HAP-1 (cell line): Measurements from ENCODE around the gene SRP19.
"Not testable (repeated sequence)": the region's sequence is repeated elsewhere in the genome, so short reads cannot be mapped to it uniquely, and the experiment has no call there.

Source experiments
- DNase-seq, 2 experiments: peaks; one replicate each; pipeline ENCODE4 v3.0.0-alpha.2; 2016 to 2020; ENCODE audit warnings: low spot score in 2 of 2
- H3K27me3 ChIP-seq: fragments of 250-450 bp; sonication (Bioruptor Pico); 2 replicates; pipeline ENCODE4 v1.5.1; 2020; ENCODE audit warnings: low read depth, mild to moderate bottlenecking, moderate library complexity
- H3K36me3 ChIP-seq: fragments of 250-450 bp; sonication (Bioruptor Pico); replicated peaks from 2 replicates; pipeline ENCODE4 v1.5.1; 2020; ENCODE audit warnings: mild to moderate bottlenecking
- H3K4me1 ChIP-seq: fragments of 250-450 bp; sonication (Bioruptor Pico); 2 replicates; pipeline ENCODE4 v1.5.1; 2020; ENCODE audit warnings: mild to moderate bottlenecking
- H3K4me3 ChIP-seq: fragments of 250-450 bp; sonication (Bioruptor Pico); 2 replicates; pipeline ENCODE4 v1.5.1; 2020; ENCODE audit warnings: mild to moderate bottlenecking, moderate library complexity
- H3K9me3 ChIP-seq: fragments of 250-450 bp; sonication (Bioruptor Pico); 2 replicates; pipeline ENCODE4 v1.5.1; 2020; ENCODE audit warnings: mild to moderate bottlenecking, moderate library complexity
- in situ Hi-C: fragments of 300-500 bp; cut with MboI; formaldehyde crosslinking; loops from 3 replicates; pipeline ENCODE4 v1.14.3; 2020; ENCODE audit warnings: low sequenced_read_pairs, inconsistent platforms, mixed read lengths

SRP19 gene

GRCh38 chr5:112854651-112855050, 6.4 kb upstream of the SRP19 start:
- H3K36me3 ChIP-seq, result no peaks in the 10 kb centered on the region
- in situ Hi-C loops, result no loop called here
- peaks cover 4% of the 10 kb centered on the region for H3K27me3 ChIP-seq
- H3K9me3 ChIP-seq, result no peaks in the 10 kb centered on the region; the same call in 1 of the 2 replicates
- no peak overlapping the region for H3K4me3 ChIP-seq
- no peak for DNase-seq
- no peaks in the 10 kb centered on the region for H3K4me1 ChIP-seq

- Histone ChIP-seq H3K4me3 (no peak overlapping the region), H3K36me3 (peaks cover 1% of the 10 kb centered on the region), H3K9me3 (no peaks in the 10 kb centered on the region; the same call in 1 of the 2 replicates), H3K4me1 (peaks cover 5% of the 10 kb centered on the region), H3K27me3 (peaks cover 4% of the 10 kb centered on the region)
- no peak for DNase-seq
- in situ Hi-C loops, result no loop called here
These were observed 3.2 kb upstream of the SRP19 start for GRCh38 chr5:112857866-112858265.

- in situ Hi-C loops, DNase-seq, H3K27me3 ChIP-seq, H3K4me1 ChIP-seq, H3K9me3 ChIP-seq: not testable (repeated sequence)
- Histone ChIP-seq H3K4me3 (peak overlapping the region; percentile 97), H3K36me3 (peaks cover 26% of the 10 kb centered on the region)
These were observed 537 bp upstream of the SRP19 start for GRCh38 chr5:112860571-112860928.

GRCh38 chr5:112861638-112861985, 525 bp downstream of the SRP19 start:
- in situ Hi-C loops, result no loop called here
- H3K4me3 ChIP-seq, result peak overlapping the region; percentile 97
- H3K4me1 ChIP-seq, result peaks cover 5% of the 10 kb centered on the region
- H3K27me3 ChIP-seq, result no peaks in the 10 kb centered on the region; the same call in 1 of the 2 replicates
- H3K36me3 ChIP-seq, result peaks cover 34% of the 10 kb centered on the region
- H3K9me3 ChIP-seq, result no peaks in the 10 kb centered on the region
- DNase-seq, result no peak

- H3K36me3 ChIP-seq, result peaks cover 38% of the 10 kb centered on the region
- H3K27me3 ChIP-seq, result no peaks in the 10 kb centered on the region; the same call in 1 of the 2 replicates
- peak overlapping the region; percentile 97 for H3K4me3 ChIP-seq
- H3K9me3 ChIP-seq, result no peaks in the 10 kb centered on the region
- in situ Hi-C loops, result no loop called here
- peak in 1 of 2 experiments; percentile 36 for DNase-seq
- H3K4me1 ChIP-seq, result peaks cover 5% of the 10 kb centered on the region
These were observed 998 bp downstream of the SRP19 start for GRCh38 chr5:112862085-112862484.

GRCh38 chr5:112863549-112863948, 2.5 kb downstream of the SRP19 start:
- no peak for DNase-seq
- in situ Hi-C loops, result no loop called here
- Histone ChIP-seq H3K4me1 (peaks cover 5% of the 10 kb centered on the region), H3K36me3 (peaks cover 52% of the 10 kb centered on the region), H3K27me3 (no peaks in the 10 kb centered on the region; the same call in 1 of the 2 replicates), H3K4me3 (no peak overlapping the region), H3K9me3 (no peaks in the 10 kb centered on the region)

GRCh38 chr5:112865128-112865527, 4.0 kb downstream of the SRP19 start:
- H3K27me3 ChIP-seq, result no peaks in the 10 kb centered on the region
- in situ Hi-C loops, result no loop called here
- H3K4me3 ChIP-seq, result no peak overlapping the region
- peaks cover 5% of the 10 kb centered on the region for H3K4me1 ChIP-seq
- no peaks in the 10 kb centered on the region for H3K9me3 ChIP-seq
- peaks cover 65% of the 10 kb centered on the region for H3K36me3 ChIP-seq
- no peak for DNase-seq

- H3K36me3 ChIP-seq, result peaks cover 69% of the 10 kb centered on the region
These were observed 5.7 kb downstream of the SRP19 start for GRCh38 chr5:112866739-112867138.

GRCh38 chr5:112867411-112867810, 6.3 kb downstream of the SRP19 start:
- no peak for DNase-seq
- H3K9me3 ChIP-seq, result no peaks in the 10 kb centered on the region
- H3K4me3 ChIP-seq, result no peak overlapping the region
- H3K27me3 ChIP-seq, result no peaks in the 10 kb centered on the region
- in situ Hi-C loops, result no loop called here
- H3K36me3 ChIP-seq, result peaks cover 69% of the 10 kb centered on the region
- no peaks in the 10 kb centered on the region; the same call in 1 of the 2 replicates for H3K4me1 ChIP-seq

More at GRCh38 chr5:112866739-112867138, 5.7 kb downstream of the SRP19 start:
- no peak for DNase-seq
- H3K27me3 ChIP-seq, result no peaks in the 10 kb centered on the region
- no peak overlapping the region for H3K4me3 ChIP-seq
- H3K4me1 ChIP-seq, result no peaks in the 10 kb centered on the region; the same call in 1 of the 2 replicates
- in situ Hi-C loops, result no loop called here
- no peaks in the 10 kb centered on the region for H3K9me3 ChIP-seq

GRCh38 chr5:112869948-112870347, 8.9 kb downstream of the SRP19 start:
- H3K9me3 ChIP-seq, result no peaks in the 10 kb centered on the region
- H3K36me3 ChIP-seq, result peaks cover 49% of the 10 kb centered on the region
- DNase-seq, result no peak
- H3K4me1 ChIP-seq, result no peaks in the 10 kb centered on the region
- in situ Hi-C loops, result no loop called here
- H3K4me3 ChIP-seq, result no peak overlapping the region
- no peaks in the 10 kb centered on the region for H3K27me3 ChIP-seq

GRCh38 chr5:112870966-112871365, 9.9 kb downstream of the SRP19 start:
- Histone ChIP-seq H3K36me3 (peaks cover 45% of the 10 kb centered on the region), H3K9me3 (no peaks in the 10 kb centered on the region)
- in situ Hi-C loops, result no loop called here

GRCh38 chr5:112876362-112876761, 15.3 kb downstream of the SRP19 start:
- DNase-seq, result no peak
- in situ Hi-C loops, result no loop called here
- Histone ChIP-seq H3K9me3 (no peaks in the 10 kb centered on the region), H3K4me1 (no peaks in the 10 kb centered on the region; the same call in none of the 2 replicates), H3K36me3 (peaks cover 45% of the 10 kb centered on the region), H3K4me3 (no peak overlapping the region), H3K27me3 (no peaks in the 10 kb centered on the region)

More at GRCh38 chr5:112870966-112871365, 9.9 kb downstream of the SRP19 start:
- DNase-seq, result no peak
- Histone ChIP-seq H3K27me3 (no peaks in the 10 kb centered on the region), H3K4me1 (no peaks in the 10 kb centered on the region), H3K4me3 (no peak overlapping the region)

GRCh38 chr5:112878101-112878500, 17.0 kb downstream of the SRP19 start:
- Histone ChIP-seq H3K36me3 (peaks cover 54% of the 10 kb centered on the region), H3K9me3 (no peaks in the 10 kb centered on the region), H3K27me3 (no peaks in the 10 kb centered on the region), H3K4me1 (no peaks in the 10 kb centered on the region; the same call in none of the 2 replicates), H3K4me3 (no peak overlapping the region)
- no peak for DNase-seq
- in situ Hi-C loops, result no loop called here

GRCh38 chr5:112878760-112879159, 17.7 kb downstream of the SRP19 start:
- no peaks in the 10 kb centered on the region; the same call in none of the 2 replicates for H3K4me1 ChIP-seq

More at GRCh38 chr5:112878760-112879159, 17.7 kb downstream of the SRP19 start:
- no peak overlapping the region for H3K4me3 ChIP-seq
- H3K9me3 ChIP-seq, result no peaks in the 10 kb centered on the region
- DNase-seq, result no peak
- in situ Hi-C loops, result no loop called here
- no peaks in the 10 kb centered on the region for H3K27me3 ChIP-seq
- peaks cover 57% of the 10 kb centered on the region for H3K36me3 ChIP-seq
